ENCODE data around the gene TXNRD2. TPM values are rescaled to one million over a fixed set of nuclear protein-coding genes. Genes with fewer than 3 reads are reported as not detected.

TXNRD2 gene
- total and polyA plus RNA-seq, 8 donors, result 6.4 to 69.5 (median 42.3) TPM

- DNase-seq, result peak in 1 of 2 donors; percentile 74
- Histone ChIP-seq H3K27me3 (no peaks in the 10 kb centered on the region), H3K4me3 (no peak overlapping the region), H3K9me3 (no peaks in the 10 kb centered on the region), H3K36me3 (peaks cover 14 to 27% (median 25%) of the 10 kb centered on the region in 4 donors), H3K4me1 (peaks cover 14 to 44% (median 31%) of the 10 kb centered on the region in 4 donors), H3K27ac (peak overlapping the region in 3 of 5 donors; percentile 40 to 69 (median 54))
- 78 to 93% (median 89%) methylated on average over 13 to 19 of the region's 19 CpGs for WGBS, 5 donors
- intact Hi-C loops (cut with DNase I; ENCODE audit: low total_unique reads), result no loop called here
- TF ChIP-seq EP300 (IDR thresholded peaks at IDR 0.05) (no peak), POLR2AphosphoS5 (IDR thresholded peaks at IDR 0.05) (peak in 1 of 3 donors; percentile 5), POLR2A (IDR thresholded peaks at IDR 0.05) (no peak)
- TF ChIP-seq, protein P1, sequence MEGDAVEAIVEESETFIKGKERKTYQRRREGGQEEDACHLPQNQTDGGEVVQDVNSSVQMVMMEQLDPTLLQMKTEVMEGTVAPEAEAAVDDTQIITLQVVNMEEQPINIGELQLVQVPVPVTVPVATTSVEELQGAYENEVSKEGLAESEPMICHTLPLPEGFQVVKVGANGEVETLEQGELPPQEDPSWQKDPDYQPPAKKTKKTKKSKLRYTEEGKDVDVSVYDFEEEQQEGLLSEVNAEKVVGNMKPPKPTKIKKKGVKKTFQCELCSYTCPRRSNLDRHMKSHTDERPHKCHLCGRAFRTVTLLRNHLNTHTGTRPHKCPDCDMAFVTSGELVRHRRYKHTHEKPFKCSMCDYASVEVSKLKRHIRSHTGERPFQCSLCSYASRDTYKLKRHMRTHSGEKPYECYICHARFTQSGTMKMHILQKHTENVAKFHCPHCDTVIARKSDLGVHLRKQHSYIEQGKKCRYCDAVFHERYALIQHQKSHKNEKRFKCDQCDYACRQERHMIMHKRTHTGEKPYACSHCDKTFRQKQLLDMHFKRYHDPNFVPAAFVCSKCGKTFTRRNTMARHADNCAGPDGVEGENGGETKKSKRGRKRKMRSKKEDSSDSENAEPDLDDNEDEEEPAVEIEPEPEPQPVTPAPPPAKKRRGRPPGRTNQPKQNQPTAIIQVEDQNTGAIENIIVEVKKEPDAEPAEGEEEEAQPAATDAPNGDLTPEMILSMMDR (IDR thresholded peaks at IDR 0.05), result no peak
Observed at GRCh38 chr22:19984201-19984753, 42.7 kb upstream of the TXNRD2 start.

DNA sequence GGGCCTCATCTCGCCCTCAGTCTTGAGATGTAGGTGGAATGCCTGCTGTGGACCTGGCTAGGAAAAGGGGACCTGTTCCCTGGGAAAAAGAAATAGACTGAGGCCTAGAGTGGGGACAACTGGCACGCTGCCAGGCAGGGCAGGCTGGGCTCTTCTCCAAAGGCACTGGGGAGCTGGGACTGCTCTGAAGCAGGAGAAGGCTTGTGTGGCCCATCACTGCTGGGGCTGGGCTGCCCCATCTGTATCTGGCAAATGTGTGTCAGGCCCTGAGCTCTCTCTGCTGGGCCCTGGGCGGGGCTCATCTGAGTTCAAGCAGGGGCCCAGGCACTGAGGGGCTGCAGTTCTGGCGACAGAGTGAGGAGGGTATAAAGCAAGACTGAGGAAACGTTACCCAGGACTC is 42.1 kb upstream of the TXNRD2 start:
- Histone ChIP-seq H3K4me1 (peaks cover 14 to 44% (median 31%) of the 10 kb centered on the region in 4 donors), H3K27ac (peak overlapping the region in 2 of 5 donors; percentile 54 to 69), H3K27me3 (no peaks in the 10 kb centered on the region), H3K9me3 (no peaks in the 10 kb centered on the region), H3K4me3 (no peak overlapping the region), H3K36me3 (peaks cover 14 to 33% (median 31%) of the 10 kb centered on the region in 4 donors)
- DNase-seq, result no peak
- intact Hi-C loops (cut with DNase I; ENCODE audit: low total_unique reads), result no loop called here
- TF ChIP-seq, protein P1 (IDR thresholded peaks at IDR 0.05), result no peak
- TF ChIP-seq POLR2A (IDR thresholded peaks at IDR 0.05) (no peak), EP300 (IDR thresholded peaks at IDR 0.05) (no peak), POLR2AphosphoS5 (IDR thresholded peaks at IDR 0.05) (no peak)
- WGBS, 5 donors, result 71 to 78% (median 75%) methylated on average over 5 of the region's 5 CpGs

DNA sequence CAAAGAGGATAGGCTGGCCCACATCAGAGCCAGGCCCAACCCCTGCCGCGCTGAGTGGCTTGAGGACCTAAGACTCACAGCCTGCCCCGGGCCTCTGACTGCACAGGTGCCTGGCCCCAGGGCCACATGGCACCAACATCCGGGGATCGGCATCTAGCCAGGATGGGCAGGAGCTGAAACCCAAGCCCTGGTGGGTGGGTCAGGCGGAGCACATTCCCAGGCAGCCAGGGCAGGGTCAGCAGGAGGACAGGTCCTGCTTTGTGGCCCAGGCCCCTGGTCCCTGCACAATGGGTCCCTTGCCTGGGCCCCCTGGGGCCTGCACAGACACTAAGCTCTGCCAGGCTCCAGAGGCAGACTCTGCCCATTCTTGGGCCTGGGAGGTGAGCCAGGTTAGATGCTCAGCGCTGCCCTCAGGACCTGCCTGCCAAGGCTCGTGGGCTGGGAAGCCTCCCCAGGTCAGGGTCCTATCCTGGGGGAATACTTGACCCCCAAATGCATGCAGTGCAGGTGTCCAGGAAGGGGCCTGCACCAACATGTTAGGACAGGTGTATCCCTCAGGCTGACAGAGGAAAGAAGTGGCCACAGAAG is 41.5 kb upstream of the TXNRD2 start:
- no peak for TF ChIP-seq POLR2A (IDR thresholded peaks at IDR 0.05)
- H3K27ac ChIP-seq, result peak overlapping the region in 1 of 5 donors; percentile 69
- H3K9me3 ChIP-seq, result no peaks in the 10 kb centered on the region
- no peak for DNase-seq
- intact Hi-C loops (cut with DNase I; ENCODE audit: low total_unique reads), result no loop called here
- H3K4me3 ChIP-seq, result no peak overlapping the region
- H3K36me3 ChIP-seq, result peaks cover 14 to 39% (median 37%) of the 10 kb centered on the region in 4 donors
- 84 to 94% (median 87%) methylated on average over 6 to 8 of the region's 8 CpGs; no CpG with 5 or more reads in 1 of the 5 donors for WGBS, 5 donors
- no peaks in the 10 kb centered on the region for H3K27me3 ChIP-seq
- peaks cover 14 to 44% (median 31%) of the 10 kb centered on the region in 4 donors for H3K4me1 ChIP-seq

DNA sequence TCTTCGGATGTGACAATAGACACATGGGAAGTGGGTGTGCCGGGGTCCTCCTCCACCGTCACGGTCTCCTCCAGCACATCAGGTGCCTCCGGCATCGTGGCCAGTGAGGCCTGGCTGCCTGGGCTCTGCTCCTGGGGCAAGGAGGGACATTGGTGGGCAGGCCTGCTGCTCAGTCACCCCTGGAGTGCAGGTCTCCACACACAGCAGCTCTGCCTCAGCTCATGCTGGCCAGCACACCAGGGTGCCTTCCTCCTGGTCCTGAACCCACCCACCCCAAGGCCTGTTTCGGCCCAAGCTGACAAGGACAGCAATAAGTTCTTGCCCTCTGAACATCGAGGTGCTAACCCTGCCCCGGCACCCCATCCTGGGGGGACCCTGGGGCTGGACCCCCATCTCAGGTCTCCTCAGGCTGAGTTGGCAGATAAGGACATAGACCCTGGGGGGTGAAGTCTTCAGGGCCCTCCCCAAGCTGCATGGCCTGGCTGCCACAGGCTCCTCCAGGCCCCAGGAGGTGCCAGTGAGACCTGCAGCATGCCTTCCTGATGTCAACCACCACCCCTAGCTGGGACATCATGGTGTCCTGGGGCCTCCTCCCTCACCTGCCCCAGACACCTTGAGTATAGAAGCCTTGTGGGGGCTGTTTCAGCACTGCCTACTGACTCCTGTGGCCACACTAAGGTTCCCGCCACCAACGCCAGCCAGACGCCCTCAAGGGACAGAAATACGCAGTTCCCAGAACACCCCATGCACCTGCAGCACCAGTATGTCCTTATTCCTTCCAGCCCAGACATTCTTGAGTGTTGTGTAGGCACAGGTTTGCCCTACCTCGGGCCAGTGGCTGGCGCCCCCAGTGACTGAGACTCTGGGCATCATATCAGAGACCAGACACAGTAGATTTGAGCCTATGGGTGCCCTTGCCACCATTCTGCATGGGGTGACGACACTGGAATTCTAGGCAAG is 40.6 kb upstream of the TXNRD2 start:
- no peak for DNase-seq
- TF ChIP-seq EP300 (IDR thresholded peaks at IDR 0.05) (no peak), POLR2AphosphoS5 (IDR thresholded peaks at IDR 0.05) (no peak), POLR2A (IDR thresholded peaks at IDR 0.05) (no peak)
- TF ChIP-seq, protein P1 (IDR thresholded peaks at IDR 0.05), result no peak
- Histone ChIP-seq H3K4me1 (peaks cover 14 to 40% (median 29%) of the 10 kb centered on the region in 4 donors), H3K4me3 (no peak overlapping the region), H3K9me3 (no peaks in the 10 kb centered on the region), H3K27me3 (no peaks in the 10 kb centered on the region), H3K36me3 (peaks cover 14 to 48% (median 40%) of the 10 kb centered on the region in 4 donors), H3K27ac (peak overlapping the region in 1 of 5 donors; percentile 69)
- WGBS, 5 donors, result 93 to 98% (median 97%) methylated on average over 10 to 16 of the region's 16 CpGs
- intact Hi-C loops (cut with DNase I; ENCODE audit: low total_unique reads), result no loop called here
